ENCODE data around the gene NADSYN1.
"Not testable (repeated sequence)": the region's sequence is repeated elsewhere in the genome, so short reads cannot be mapped to it uniquely, and the experiment has no call there.

Gene NADSYN1

GRCh38 chr11:71491940-71492339 is 38.9 kb downstream of the NADSYN1 start:
- no peak for DNase-seq

GRCh38 chr11:71495286-71496230 is 42.6 kb downstream of the NADSYN1 start:
- DNase-seq: no peak

- DNase-seq: no peak
Measured at GRCh38 chr11:71496421-71496820, 43.4 kb downstream of the NADSYN1 start.

- no peak for DNase-seq
Measured at GRCh38 chr11:71498091-71498490, 45.1 kb downstream of the NADSYN1 start.

- no peak for DNase-seq
Measured at GRCh38 chr11:71499125-71499524, 46.1 kb downstream of the NADSYN1 start.

- no peak for DNase-seq
Measured at GRCh38 chr11:71499546-71499945, 46.5 kb downstream of the NADSYN1 start.

- no peak for DNase-seq
Measured at GRCh38 chr11:71500601-71501021, 47.6 kb downstream of the NADSYN1 start.

- no peak for DNase-seq
Measured at GRCh38 chr11:71501071-71501985, 48.3 kb downstream of the NADSYN1 start.

- no peak for DNase-seq
Measured at GRCh38 chr11:71502026-71502425, 49.0 kb downstream of the NADSYN1 start.

- DNase-seq: no peak
Measured at GRCh38 chr11:71502871-71503435, 50.0 kb downstream of the NADSYN1 start.

- DNase-seq: no peak
Measured at GRCh38 chr11:71504531-71504930, 51.5 kb downstream of the NADSYN1 start.

GRCh38 chr11:71505001-71505400 is 52.0 kb downstream of the NADSYN1 start:
- no peak for DNase-seq

GRCh38 chr11:71505781-71506180 is 52.8 kb downstream of the NADSYN1 start:
- DNase-seq: no peak

GRCh38 chr11:71507102-71507501 is 54.1 kb downstream of the NADSYN1 start:
- no peak for DNase-seq

- DNase-seq: no peak
Measured at GRCh38 chr11:71518506-71519471, 65.8 kb downstream of the NADSYN1 start.

- no peak for DNase-seq
Measured at GRCh38 chr11:71519546-71519945, 66.5 kb downstream of the NADSYN1 start.

GRCh38 chr11:71525188-71525937 is 72.4 kb downstream of the NADSYN1 start:
- DNase-seq: no peak

- DNase-seq: no peak
Measured at GRCh38 chr11:71525938-71526495, 73.0 kb downstream of the NADSYN1 start.

- DNase-seq: not testable (repeated sequence)
Measured at GRCh38 chr11:71526796-71527575, 74.0 kb downstream of the NADSYN1 start, which contains the start of gene KRTAP5-7. Gene KRTAP5-7 (plus strand): TSS chr11:71527267. CDS start chr11:71527301, 34 bp downstream.
